Measurements from ENCODE around the gene SLC8A1.

The SLC8A1 gene

DNA sequence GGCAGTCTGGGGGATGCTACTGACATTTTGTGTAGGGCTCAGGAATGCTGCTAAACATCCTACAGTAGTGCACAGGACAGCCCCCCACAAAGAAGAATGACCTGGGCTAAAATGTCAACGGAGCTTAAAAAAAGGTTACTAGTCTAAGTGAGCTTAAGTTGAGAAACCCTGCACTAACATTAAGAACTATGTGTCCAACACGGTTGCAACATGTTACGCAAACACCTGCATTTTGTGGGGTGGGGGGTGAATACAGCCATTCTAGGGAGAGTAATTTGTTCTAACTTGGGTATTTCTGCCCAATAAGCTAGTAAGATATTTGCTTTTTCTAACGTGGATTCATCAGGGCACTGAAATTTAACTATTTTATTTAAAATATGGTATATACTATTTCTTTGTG lies 57.9 kb downstream of the SLC8A1 start:
- no peak for DNase-seq (ENCODE audit: low read depth in 2 of 3, low spot score in 1 of 3)

DNA sequence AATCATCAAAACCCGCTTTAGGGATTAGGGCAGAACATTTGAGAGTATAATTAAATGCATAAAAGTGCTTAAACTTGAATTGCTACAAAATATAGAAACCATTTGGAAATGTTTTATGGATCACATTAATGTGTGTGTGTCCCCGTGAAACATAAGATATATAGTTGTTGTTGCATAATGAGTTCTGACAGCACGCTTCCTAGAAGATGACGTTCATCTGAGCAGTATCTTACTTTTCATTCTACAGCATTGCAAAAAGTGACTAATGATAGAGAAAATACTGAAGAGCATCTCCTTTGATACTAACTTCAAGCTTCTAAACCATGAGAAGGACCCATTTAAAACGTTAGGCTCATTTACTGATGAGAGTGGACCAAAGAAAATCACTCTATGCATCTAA lies 63.7 kb downstream of the SLC8A1 start:
- DNase-seq (ENCODE audit: low read depth in 2 of 3, low spot score in 1 of 3) = no peak

DNA sequence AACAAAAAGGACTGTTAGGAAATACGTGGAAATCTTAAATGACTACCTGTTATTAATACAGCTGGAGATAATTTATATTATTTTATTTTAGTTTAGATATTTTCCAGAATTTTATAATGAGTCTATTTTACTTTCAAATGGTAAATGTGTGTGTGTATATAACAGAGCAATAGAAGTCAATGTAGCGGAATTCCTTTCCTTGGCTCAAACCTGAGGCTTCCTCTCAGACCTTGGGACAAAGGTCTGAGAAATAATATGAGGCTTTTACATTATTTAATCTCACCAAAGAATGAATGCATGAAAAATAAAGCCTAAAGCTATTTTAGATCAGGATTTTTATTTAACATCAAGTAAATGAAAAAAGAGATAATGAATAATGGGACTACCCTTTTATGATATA lies 65.7 kb downstream of the SLC8A1 start:
- DNase-seq (ENCODE audit: low read depth in 2 of 3, low spot score in 1 of 3) = no peak

DNA sequence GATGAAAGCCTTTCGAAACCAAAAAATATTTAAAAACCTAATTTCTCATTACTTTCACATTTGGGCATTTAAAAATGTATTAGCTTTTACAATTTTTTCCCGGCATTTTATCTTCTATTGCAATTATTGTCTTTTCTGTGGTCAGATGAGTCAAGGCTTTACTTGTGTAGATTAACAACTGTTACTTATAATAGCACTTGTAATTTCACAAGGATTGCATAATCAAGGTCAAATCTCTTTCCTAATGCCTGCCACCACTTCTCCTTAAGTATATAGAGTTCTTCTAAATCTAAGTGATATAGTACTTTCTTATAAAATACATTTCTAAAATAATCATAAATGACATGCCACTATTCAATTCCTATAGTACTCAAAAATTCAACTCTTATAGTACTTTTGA lies 67.2 kb downstream of the SLC8A1 start:
- no peak for DNase-seq (ENCODE audit: low read depth in 2 of 3, low spot score in 1 of 3)

DNA sequence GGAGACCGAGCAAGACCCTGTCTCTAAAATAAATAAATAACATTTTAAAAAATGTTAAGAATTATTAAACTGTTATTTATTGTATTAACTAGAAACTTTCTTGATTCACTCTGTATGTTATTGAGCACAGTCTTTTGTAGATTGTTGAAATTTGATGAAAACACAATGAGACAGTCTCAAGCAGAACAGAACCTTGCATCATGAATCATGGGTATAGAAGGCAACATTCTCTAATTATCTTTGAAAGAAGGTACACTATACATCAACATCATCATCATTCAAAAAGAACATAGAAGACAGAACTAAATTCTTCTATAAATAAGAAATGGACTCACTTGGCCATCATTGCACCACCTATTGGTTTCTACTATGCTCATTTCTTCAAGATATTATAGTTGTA lies 67.7 kb downstream of the SLC8A1 start:
- no peak for DNase-seq (ENCODE audit: low read depth in 2 of 3, low spot score in 1 of 3)

DNA sequence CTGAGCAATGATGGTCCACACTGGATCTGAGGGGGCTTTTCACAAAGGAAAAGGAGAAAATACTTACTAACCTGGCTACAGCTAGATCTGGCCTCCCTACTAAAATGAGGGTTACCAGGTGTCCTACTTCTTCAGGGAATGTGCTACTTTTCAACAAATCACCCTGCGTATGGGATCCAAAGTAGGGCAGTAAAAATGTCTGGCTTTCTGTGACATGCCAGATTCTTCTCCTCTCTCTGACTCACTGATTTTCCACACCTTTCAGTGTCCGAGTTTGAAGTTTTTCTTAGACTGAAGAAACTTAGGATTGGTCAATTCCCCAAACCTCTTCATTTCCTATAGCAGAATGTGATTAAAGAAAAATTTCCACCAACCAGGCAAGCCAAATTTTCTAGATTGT lies 71.2 kb downstream of the SLC8A1 start:
- DNase-seq (ENCODE audit: low read depth in 2 of 3, low spot score in 1 of 3) = no peak

DNA sequence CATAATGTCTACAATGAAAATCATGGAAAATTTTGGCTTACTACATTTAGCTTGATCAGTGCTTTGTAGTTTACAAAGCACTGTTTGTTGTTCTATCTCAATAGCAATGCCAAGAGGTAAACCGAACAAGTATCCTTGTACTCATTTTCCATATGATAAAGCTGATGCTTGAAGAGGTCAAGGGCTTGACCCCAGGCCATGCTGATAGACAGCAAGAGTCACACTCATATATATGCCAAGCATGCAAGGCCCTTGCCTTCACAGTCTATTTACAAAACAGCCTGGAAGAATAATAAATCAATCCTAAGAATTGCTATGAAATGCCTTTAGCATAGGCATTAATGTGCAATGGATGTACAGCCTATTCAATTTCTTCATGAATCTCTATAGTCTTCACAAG lies 71.8 kb downstream of the SLC8A1 start:
- no peak for DNase-seq (ENCODE audit: low read depth in 2 of 3, low spot score in 1 of 3)

DNA sequence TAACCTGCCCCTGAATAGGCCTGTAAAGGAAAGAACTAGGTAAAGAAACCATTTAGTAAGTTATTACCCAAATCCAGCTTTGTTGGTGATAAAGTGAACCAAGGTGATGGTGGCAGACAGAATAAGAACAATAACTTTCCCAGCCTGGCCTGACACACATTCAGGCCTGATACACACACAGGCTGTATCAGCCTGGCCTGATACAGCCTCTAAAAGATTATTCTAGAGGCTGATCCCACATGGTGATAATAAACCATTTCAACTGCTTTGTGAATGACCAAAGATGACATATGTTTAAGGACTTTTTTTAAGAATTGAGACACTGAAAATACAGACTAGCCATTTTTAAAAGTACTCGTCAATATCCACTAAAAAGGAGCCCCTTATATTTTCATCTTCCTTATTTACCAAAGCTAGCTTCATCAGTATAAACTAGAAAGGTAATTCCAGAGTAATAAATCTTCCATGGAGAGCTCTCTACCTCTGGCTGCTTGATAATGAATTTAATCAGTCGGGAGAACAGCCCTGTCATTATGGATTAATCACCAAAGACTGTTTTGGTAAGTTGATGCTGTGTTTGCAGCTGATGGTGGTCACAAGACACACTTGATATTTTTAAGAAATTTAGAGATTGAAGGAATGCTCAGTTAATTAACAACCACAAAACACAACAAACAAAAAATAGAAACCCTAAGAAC lies 77.2 kb downstream of the SLC8A1 start:
- DNase-seq (ENCODE audit: low read depth in 2 of 3, low spot score in 1 of 3) = no peak

DNA sequence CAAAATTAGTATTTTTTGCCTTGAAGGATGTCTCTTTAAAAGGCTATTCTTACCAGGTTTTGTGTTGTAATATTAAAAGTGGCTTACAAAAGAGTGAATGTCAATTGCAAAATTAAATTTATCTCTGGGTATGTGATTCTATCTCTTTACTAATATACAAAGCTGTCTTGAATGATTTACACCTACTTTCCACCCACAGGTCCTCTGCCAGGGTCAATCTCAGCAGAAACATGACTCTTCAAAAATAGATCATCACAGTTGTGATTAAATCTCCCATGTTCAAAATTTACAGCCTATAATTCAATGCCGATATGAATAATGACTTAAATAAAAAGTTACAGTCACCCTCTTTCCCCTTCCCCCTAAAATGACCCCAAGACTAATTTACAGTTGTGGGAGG lies 78.8 kb downstream of the SLC8A1 start:
- no peak for DNase-seq (ENCODE audit: low read depth in 2 of 3, low spot score in 1 of 3)

DNA sequence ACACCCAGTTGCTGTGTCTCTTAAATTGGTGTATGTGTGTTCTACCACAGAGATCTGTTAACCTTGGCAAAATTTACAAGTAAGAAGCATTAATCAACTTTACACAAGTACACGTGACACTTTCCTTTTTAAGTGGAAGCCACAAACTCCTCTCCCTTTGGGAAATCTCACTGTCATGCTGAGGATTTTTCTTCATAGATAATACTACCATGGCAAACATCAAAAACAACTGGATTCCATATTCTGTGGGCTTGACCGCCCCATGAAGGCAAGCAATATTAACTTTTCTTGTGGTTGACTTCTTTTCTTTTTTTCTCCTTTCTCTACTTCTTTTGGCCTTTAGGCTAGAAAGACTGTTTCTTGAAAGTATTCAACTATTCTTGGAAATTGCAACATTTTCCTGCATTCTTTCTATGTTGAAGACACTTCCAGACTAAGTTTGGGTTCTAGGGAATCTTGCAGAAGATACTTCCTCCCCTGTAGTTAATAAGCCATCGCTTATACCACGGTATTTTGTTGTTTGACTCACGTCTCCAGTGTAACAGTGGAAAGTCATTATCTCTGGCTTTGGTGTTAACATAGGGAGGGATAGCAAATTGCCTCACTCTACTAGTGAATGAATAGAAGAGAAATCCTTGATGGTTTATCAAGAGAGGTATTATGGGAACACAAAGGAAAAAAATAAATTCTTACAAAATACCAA lies 79.5 kb downstream of the SLC8A1 start:
- no peak for DNase-seq (ENCODE audit: low read depth in 2 of 3, low spot score in 1 of 3)

DNA sequence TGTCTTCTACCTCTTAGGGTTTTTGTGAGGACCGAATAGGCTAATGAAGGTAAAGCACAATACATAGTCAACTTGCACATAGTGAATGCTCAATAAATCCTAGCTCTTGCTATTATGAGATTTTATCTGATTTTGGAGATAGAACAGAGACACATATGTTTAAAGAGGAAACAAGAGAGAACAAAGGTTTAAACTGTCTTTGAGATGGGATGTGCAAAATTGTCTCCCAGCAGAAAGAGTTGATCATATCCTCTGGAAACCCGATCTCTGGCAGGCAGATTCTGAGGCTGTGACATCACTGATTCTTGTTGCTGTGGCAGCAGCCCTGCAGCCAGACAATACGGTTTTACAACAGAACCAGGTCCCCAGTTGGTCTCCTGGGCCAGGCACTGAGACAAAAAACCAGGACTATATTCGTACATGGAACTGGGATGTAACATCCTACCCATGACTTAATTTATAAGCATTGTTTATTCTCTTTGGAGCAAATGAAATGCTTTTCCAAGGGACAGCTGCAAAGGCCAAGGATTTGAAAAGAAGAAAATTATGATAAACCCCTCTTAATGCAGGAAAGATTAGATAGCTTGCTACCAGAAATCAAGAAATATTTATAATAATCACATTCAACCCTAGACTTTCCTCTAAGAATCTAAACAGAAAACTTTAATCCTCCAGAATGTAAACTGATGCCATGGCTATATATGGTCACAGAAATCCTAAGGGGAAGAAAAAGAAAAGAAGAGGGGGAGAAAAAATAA lies 80.2 kb downstream of the SLC8A1 start:
- DNase-seq (ENCODE audit: low read depth in 2 of 3, low spot score in 1 of 3) = no peak

DNA sequence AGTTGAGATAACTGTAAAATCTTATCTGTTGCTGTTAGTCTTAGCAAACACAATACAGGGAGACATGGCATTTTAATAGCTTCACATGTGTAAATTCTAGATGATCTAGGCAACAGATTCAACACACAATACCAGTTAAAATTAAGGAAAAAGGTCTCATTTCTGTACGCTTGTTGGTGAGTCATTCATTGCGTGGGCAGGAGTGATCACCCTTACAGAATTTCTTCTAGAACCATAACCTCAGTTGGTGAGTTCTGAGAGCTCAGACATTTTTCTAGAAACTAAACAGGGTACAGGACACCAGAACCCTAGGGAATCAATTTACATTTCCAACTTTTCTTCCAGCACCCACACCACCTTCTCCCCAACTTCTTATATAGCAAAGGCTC lies 81.9 kb downstream of the SLC8A1 start:
- peak in 1 of 3 donors; percentile 2 for DNase-seq (ENCODE audit: low read depth in 2 of 3, low spot score in 1 of 3)

DNA sequence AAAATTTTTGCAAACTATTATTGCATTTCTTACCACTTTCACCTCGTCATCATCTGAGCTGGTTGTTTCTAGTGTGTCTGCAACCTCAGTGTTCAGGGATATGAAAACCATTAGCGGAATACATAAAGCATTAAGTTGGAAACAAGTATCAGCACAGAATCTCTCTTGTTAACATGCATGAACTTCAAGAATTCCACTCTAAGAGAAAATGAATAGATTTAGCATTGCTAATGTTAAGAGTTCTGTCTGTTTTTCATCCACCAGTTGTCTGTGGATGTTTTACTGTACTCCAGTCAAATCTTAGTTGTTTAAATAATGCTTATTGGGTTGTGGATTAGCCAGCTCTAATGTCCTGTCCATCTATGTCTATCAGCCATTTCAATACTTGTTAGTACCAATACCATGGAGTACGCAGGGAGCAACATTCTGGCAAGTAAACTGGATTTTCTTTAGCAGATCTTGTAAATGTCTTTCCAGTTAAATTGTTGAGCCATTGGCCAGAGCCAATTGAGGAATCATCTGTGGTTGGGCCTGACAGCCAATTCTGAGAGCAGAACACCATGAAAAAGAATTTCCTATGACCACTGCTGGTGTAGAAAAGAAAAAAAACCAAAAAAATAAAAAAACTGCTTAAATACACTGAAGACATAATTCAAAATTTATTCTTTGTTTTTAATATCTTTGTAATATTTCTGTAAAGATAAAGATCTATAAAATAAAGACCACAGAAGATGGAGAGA lies 82.5 kb downstream of the SLC8A1 start:
- no peak for DNase-seq (ENCODE audit: low read depth in 2 of 3, low spot score in 1 of 3)

DNA sequence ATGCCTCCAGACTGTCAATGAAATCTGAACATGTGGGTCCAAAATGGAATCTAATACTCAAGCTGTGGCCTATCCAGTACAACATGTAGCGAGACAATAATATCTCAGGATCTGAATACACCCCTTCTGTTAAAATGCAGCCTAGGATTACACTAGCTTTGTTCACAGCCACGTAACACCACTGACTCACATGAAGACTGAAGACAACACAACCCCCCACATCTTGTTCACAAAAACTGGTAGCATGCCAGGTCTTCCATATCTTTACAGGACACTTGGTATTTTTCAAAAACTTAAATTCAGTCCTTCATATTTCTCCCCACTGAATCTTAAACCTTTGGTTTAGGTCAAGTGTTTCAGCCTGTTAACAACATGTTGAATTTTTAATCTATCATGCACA lies 84.2 kb downstream of the SLC8A1 start:
- DNase-seq (ENCODE audit: low read depth in 2 of 3, low spot score in 1 of 3) = no peak

DNA sequence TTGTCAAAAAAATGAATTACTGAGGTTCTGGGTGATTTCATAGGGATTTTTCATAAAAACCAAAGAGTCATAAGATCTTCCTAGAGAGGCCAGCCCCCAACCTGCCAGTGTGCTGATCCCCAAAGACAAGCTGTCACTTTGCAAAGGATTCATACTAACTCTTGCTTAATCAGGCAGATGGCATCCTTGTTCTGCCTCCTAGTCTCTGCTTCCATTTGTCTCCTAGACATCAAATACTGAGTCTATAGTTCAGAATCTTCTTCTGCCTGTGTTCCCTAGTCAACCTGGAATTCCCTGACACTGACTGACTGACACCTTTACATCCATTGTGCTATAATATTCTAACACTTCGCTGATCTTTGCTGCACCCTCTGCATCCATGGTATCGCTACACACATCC lies 84.9 kb downstream of the SLC8A1 start:
- DNase-seq (ENCODE audit: low read depth in 2 of 3, low spot score in 1 of 3) = no peak

DNA sequence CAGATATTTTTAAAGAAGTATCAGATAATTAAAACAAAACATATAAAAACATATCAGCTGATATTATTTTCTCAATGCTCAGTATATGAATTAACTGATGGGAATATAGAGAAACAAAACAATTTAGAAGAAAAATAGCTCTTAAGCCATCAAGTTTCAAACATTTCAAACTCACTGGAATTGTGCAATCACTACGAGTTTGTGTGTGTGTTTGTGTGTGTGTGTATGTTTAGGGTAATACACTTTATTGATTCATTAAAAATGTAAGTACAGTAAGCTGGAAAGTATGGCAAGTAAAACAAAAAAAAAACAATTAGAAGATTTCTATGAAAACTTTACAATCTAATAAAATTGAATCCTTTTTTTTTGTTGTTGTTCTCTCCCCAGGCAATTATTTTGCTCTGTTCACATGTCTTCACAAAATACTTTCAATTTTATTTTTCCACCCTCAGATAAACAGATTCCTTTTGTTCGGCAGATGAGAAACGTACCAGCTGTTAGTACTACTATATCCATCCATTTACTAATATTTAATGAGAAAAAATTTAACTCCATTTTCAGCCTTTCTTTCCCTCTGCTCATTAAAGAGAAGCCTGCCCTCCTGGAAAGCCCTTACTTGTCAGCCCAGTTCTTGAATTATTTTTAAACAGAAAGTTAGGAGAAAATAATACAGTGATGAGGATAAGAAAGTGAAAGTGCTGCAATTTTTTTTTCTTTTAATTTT lies 87.6 kb downstream of the SLC8A1 start:
- no peak for DNase-seq (ENCODE audit: low read depth in 2 of 3, low spot score in 1 of 3)

DNA sequence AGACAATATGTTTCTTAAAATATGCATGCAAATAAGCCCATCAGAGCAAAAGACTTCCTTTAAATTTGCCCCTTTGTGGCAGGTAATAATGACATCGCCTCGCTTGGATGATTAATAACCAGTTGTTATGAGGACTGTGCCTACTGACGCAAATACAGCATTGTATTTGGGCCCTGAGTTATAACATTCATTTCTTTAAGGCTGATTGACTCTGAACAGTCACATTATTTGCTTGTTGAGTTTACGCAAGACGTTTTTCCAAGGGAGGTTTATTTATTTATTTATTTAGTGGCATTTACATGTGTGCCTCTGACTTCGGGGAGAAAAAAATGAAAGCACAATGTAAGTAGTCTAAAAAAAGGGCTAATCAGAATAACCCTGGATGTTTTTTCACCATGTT lies 88.3 kb downstream of the SLC8A1 start:
- no peak for DNase-seq (ENCODE audit: low read depth in 2 of 3, low spot score in 1 of 3)

DNA sequence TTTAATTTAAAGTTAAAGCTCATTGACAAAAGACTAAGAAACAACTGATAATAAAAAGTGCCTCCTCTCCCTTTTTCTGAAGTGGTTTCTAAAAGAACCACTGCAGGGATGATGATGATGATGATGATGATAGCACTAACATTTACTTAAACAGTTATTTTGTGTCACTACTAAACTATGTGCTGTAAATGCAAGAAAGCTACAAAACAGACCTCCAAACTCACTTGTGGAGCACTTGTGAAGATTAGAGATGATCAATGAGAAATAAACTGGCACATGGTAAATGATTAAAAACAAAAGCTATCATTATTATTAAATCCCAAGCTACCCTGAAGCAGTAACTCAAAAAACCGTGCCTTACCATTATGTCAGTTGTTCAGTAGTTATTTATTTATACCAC lies 88.7 kb downstream of the SLC8A1 start:
- no peak for DNase-seq (ENCODE audit: low read depth in 2 of 3, low spot score in 1 of 3)

DNA sequence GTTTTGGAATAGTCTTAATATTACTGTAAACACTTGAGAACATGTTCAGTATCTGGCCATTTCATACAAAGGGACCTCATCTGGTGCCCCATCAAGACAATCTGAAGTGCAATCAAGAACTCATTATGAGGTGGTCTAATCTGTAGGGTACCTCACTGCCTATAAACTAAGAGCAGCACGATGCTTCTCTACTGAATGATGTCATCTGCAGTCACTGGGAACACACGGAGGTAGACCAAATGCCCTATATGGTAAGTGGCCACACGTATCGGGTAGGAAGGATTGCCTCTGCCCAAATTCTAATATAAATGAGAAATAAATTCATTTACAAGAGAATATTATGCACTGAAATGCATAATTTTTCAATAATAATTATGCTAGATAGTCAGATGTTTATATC lies 90.4 kb downstream of the SLC8A1 start:
- no peak for DNase-seq (ENCODE audit: low read depth in 2 of 3, low spot score in 1 of 3)

DNA sequence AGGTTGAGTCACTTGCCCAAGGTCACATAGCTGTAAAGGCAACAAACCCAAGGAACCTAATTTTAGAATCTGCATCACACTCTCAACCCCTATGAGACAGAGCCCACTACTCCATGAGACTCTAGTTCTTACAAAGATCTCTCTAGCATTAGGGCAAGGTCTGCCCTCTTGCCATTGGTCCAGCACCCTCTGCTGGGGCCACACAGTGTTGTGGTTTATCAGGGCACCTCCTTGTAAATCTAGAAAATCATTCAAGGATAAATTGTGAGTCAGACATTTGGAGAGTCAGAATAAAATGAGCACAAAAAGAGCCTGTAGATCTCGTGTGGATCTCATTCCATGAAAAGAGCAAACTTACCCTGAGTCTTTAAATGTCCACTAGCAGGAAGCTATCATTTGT lies 91.2 kb downstream of the SLC8A1 start:
- DNase-seq (ENCODE audit: low read depth in 2 of 3, low spot score in 1 of 3) = no peak

DNA sequence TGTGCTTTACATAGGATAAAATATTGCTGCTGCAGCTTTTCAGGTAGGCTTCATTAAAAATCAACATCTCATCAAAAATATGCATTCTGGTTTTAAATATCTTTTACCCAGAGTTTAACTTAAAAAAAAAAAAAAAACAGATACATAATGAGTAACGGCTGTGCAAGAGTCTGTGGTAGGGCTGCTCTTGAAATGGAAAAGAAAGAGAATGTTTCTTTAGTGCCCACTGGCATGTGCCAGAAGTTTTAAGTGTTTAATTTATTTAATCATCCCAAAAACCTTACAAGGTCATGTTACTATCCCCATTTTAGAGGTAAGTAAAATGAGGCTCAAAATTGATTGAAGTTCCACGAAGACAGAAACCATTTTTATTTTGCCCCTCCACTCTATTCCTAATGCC lies 92.1 kb downstream of the SLC8A1 start:
- no peak for DNase-seq (ENCODE audit: low read depth in 2 of 3, low spot score in 1 of 3)

Data from stimulated activated CD4-positive, alpha-beta T cell treated with anti-CD3 and anti-CD28 coated beads, Interleukin-12 subunit alpha, Interleukin-12 subunit beta, amount 100 ng/mL, for 48 hours (primary cell).